ENCODE measurements around the gene ZNF280A.

GRCh38 chr22:22478470-22478869 is 41.6 kb downstream of the ZNF280A start:
- TF ChIP-seq POLR2AphosphoS5 (IDR thresholded peaks at IDR 0.05) (no peak), CTCF (IDR thresholded peaks at IDR 0.05) (no peak)
